ENCODE measurements around the gene CNTN4. TPM values are rescaled to one million over a fixed set of nuclear protein-coding genes. Genes with fewer than 3 reads are reported as not detected.

The CNTN4 gene
- total and polyA plus RNA-seq, 2 experiments from 2014 or later, result 5.6 to 7.9 TPM

GRCh38 chr3:3101660-3102458, 1003.2 kb downstream of the CNTN4 start:
- H3K36me3 ChIP-seq, result no peaks in the 10 kb centered on the region
- DNase-seq (ENCODE audit: low read depth in 1 of 2, low spot score in 1 of 2), result no peak
- TF ChIP-seq CTCF (IDR thresholded peaks at IDR 0.05; ENCODE audit: low read depth, low read length), result no peak
- H3K4me1 ChIP-seq (ENCODE audit: low read depth), result no peaks in the 10 kb centered on the region
- H3K4me3 ChIP-seq, result no peak overlapping the region
- no peaks in the 10 kb centered on the region for H3K9me3 ChIP-seq (ENCODE audit: low read depth)
- no peak overlapping the region for H3K27ac ChIP-seq
- H3K27me3 ChIP-seq, result no peaks in the 10 kb centered on the region

DNA sequence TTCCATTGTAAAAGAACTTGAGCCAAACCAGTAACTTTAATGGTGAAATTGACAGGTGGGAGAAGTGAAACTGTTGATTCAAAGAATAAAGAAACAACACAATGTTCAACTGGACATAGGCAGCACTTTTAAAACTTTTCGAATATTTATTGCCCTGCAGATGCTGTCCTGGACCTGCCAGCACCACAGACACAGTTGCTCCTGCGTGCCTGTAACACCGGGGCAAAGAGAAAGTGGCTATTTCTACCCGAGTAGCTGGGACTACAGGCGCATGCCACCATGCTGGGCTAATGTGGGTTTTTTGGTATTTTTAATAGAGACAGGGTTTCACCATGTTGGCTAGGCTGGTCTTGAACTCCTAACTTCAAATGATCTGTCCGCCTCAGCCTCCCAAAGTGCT, 1004.1 kb downstream of the CNTN4 start:
- no peaks in the 10 kb centered on the region for H3K36me3 ChIP-seq
- TF ChIP-seq CTCF (IDR thresholded peaks at IDR 0.05; ENCODE audit: low read depth, low read length), result no peak
- no peak overlapping the region for H3K27ac ChIP-seq
- H3K4me3 ChIP-seq, result no peak overlapping the region
- H3K9me3 ChIP-seq (ENCODE audit: low read depth), result no peaks in the 10 kb centered on the region
- no peaks in the 10 kb centered on the region for H3K27me3 ChIP-seq
- no peak for DNase-seq (ENCODE audit: low read depth in 1 of 2, low spot score in 1 of 2)
- H3K4me1 ChIP-seq (ENCODE audit: low read depth), result no peaks in the 10 kb centered on the region

GRCh38 chr3:3105246-3105645, 1006.6 kb downstream of the CNTN4 start:
- DNase-seq (ENCODE audit: low read depth in 1 of 2, low spot score in 1 of 2), result no peak
- H3K4me1 ChIP-seq (ENCODE audit: low read depth), result no peaks in the 10 kb centered on the region
- H3K36me3 ChIP-seq, result no peaks in the 10 kb centered on the region
- no peaks in the 10 kb centered on the region for H3K9me3 ChIP-seq (ENCODE audit: low read depth)
- no peak overlapping the region for H3K4me3 ChIP-seq
- H3K27me3 ChIP-seq, result no peaks in the 10 kb centered on the region
- no peak for TF ChIP-seq CTCF (IDR thresholded peaks at IDR 0.05; ENCODE audit: low read depth, low read length)
- H3K27ac ChIP-seq, result no peak overlapping the region

DNA sequence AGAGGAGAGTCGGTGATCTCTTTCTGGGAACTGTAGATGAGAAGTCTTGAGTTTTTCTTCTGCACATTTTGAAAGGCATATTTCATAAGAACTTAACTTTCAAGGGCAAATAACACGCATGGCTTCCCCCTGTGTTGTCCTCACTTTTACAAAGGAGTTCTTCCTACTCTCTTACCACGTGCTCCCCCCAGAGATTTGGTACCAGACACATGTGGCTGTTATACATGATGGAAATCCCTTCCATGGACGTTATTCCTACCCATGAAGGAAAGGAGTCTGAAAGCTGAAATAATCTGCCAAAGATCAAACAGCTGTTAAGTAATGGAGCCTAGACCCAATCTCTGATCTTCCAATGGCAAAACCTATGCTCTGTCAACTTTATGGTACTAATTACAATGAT, 1007.1 kb downstream of the CNTN4 start:
- H3K27me3 ChIP-seq, result no peaks in the 10 kb centered on the region
- DNase-seq (ENCODE audit: low read depth in 1 of 2, low spot score in 1 of 2), result no peak
- no peaks in the 10 kb centered on the region for H3K36me3 ChIP-seq
- H3K4me1 ChIP-seq (ENCODE audit: low read depth), result no peaks in the 10 kb centered on the region
- no peak for TF ChIP-seq CTCF (IDR thresholded peaks at IDR 0.05; ENCODE audit: low read depth, low read length)
- H3K4me3 ChIP-seq, result no peak overlapping the region
- no peak overlapping the region for H3K27ac ChIP-seq
- H3K9me3 ChIP-seq (ENCODE audit: low read depth), result no peaks in the 10 kb centered on the region

DNA sequence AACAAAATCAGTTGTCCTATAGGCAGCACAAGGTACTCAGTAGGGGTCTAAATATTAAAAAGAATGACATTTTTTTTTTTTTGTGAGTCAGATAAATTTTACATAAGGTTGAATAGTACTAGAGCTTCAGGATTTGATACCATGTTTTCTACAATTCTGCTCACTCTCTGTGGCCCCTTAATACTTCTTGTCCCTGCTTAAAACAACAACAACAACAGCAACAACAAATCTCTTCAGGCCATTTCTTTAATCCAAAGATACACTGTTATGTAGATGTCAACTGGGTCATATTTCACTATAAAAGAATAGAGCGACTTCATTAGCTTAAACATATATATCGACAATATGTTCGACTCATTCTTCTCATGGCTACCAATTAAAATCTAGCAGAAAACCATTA, 1008.5 kb downstream of the CNTN4 start:
- Histone ChIP-seq H3K4me3 (no peak overlapping the region), H3K9me3 (ENCODE audit: low read depth) (no peaks in the 10 kb centered on the region), H3K27ac (no peak overlapping the region), H3K4me1 (ENCODE audit: low read depth) (no peaks in the 10 kb centered on the region), H3K27me3 (no peaks in the 10 kb centered on the region), H3K36me3 (no peaks in the 10 kb centered on the region)
- DNase-seq (ENCODE audit: low read depth in 1 of 2, low spot score in 1 of 2), result no peak
- no peak for TF ChIP-seq CTCF (IDR thresholded peaks at IDR 0.05; ENCODE audit: low read depth, low read length)

All from cardiac muscle cell (in vitro differentiated cells and primary cell).